Stimulated activated naive CD8-positive, alpha-beta T cell treated with anti-CD3 and anti-CD28 coated beads, Interleukin-15, amount 100 ng/mL, for 72 hours (primary cell): ENCODE data around the gene NFKB1.

ENCODE experiments used
- ATAC-seq: fragments of 150-1000 bp; cut with Tn5 transposase; 2 replicates; pipeline ENCODE4 v1.10.0; 2021; ENCODE audit warnings: mild to moderate bottlenecking, moderate library complexity
- DNase-seq, 2 donors: peaks; one replicate each; pipeline ENCODE4 v3.0.0; 2021 to 2022
- H3K27ac Mint-ChIP-seq, 2 donors: one replicate each; pipeline ENCODE4 v1.8.0; 2022; ENCODE audit warnings: mild to moderate bottlenecking in 2 of 2, mixed read lengths in 2 of 2, moderate library complexity in 2 of 2
- H3K27me3 Mint-ChIP-seq: one replicate; pipeline ENCODE4 v1.8.0; 2022; ENCODE audit warnings: mixed read lengths
- H3K4me1 Mint-ChIP-seq: one replicate; pipeline ENCODE4 v1.8.0; 2022; ENCODE audit warnings: mild to moderate bottlenecking, mixed read lengths
- H3K4me3 Mint-ChIP-seq, 2 donors: one replicate each; pipeline ENCODE4 v1.8.0; 2022; ENCODE audit warnings: mild to moderate bottlenecking in 2 of 2, mixed read lengths in 2 of 2, moderate library complexity in 1 of 2
- H3K9me3 Mint-ChIP-seq, 2 donors: one replicate each; pipeline ENCODE4 v1.8.0; 2022; ENCODE audit warnings: mixed read lengths in 2 of 2

Gene NFKB1

DNA sequence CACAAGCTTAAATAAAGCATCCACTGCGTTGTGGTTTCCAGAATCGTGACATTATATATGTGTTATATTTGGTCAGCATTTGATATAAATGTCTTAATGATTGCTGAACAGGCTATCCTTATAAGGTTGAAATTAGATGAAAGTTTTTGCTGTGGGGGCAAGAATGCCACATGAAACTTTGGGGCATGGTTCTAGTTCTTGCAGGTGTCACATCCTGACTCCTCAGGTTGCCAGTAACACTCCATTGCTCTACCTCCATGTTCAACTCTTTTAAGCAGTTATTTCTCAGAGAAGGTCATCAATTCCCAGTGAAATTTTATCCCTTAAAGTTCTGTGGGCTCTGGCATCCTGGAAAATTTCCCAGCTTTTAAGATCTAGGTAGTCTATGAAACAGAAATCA is 33.7 kb downstream of the NFKB1 start:
- ATAC-seq (peak; percentile 67), DNase-seq (no peak)
- no peaks in the 10 kb centered on the region for H3K27me3 Mint-ChIP-seq
- peak overlapping the region in 1 of 2 donors; percentile 27 for H3K27ac Mint-ChIP-seq
- peak overlapping the region; percentile 45 to 66 for H3K4me3 Mint-ChIP-seq
- peaks cover 61% of the 10 kb centered on the region for H3K4me1 Mint-ChIP-seq
- H3K9me3 Mint-ChIP-seq = no peaks in the 10 kb centered on the region

DNA sequence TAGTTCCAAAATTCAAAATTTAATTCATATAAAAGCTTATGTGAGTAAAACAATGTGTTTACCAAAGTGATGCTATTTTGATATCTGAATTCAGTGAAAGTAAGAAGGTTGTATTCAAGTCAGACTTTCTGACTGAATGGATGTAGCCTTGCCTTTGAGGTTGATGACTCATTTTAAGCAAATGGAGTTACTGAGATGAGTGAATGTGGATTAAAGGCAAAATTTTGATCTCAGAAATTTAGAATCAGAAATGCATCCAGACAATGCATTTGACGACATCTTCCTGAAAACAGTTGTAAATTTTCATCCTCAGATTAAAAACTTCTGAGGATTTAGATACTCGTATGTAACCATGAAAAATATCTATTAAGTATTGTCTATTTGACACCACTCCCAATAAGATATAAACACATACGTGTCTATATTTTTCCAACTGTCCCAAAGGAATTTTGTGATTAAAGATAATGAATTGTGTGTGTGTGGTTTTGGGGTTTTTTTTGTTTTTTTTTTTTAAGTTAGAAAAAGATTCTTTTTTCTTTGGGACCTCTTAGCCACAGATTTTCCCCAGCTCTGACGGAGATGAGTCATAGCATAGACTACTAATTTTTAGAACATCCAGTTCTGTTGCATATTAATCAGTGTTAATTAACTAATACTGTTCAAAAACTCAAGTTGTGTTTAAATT is 34.4 kb downstream of the NFKB1 start:
- ATAC-seq (peak; percentile 94), DNase-seq (no peak)
- peak overlapping the region; percentile 31 to 66 for H3K4me3 Mint-ChIP-seq
- H3K9me3 Mint-ChIP-seq = no peaks in the 10 kb centered on the region
- peak overlapping the region; percentile 72 to 76 for H3K27ac Mint-ChIP-seq
- H3K4me1 Mint-ChIP-seq = peaks cover 61% of the 10 kb centered on the region
- no peaks in the 10 kb centered on the region for H3K27me3 Mint-ChIP-seq

DNA sequence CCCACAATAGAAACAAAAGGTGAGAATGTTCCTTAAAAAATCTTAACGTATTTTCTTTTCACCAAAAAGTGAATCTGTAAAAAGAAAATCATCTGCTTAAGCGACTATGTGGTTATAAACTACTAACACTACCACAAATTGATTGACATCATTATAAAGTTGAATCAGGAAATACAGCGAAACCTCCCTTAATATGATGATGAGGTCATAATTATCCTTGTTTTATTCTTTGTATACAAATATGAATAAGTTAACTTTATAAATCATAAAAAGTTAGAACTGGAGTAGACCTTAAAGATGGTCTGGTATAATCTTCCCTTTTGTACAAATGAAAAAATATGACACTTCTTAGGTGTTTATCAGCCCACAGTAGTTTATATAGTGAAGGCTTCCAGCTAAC is 35.6 kb downstream of the NFKB1 start:
- no peak overlapping the region for H3K4me3 Mint-ChIP-seq
- no peaks in the 10 kb centered on the region for H3K27me3 Mint-ChIP-seq
- DNase-seq (no peak), ATAC-seq (no peak)
- H3K4me1 Mint-ChIP-seq = peaks cover 68% of the 10 kb centered on the region
- no peak overlapping the region for H3K27ac Mint-ChIP-seq
- H3K9me3 Mint-ChIP-seq = no peaks in the 10 kb centered on the region

DNA sequence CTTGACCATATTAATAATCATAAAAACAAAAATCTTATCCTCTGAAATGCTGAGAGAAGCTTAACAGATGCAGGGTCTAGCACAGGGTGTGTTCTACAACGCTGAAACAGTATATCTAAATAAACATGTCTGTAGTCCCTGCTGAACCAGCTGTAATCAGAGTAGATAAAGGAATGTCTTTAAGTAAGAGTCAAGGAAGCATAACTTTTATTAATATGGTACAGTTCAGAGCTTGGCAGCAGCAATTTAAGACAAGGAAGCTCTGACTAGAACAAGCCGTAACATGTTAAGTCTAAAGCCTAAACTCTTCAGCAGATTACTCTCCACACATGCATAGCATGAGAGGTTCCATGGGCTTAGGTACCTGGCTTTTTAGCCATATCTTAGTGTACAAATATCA is 36.1 kb downstream of the NFKB1 start:
- Mint-ChIP-seq H3K4me3 (no peak overlapping the region), H3K4me1 (peaks cover 70% of the 10 kb centered on the region), H3K27me3 (no peaks in the 10 kb centered on the region), H3K27ac (no peak overlapping the region), H3K9me3 (no peaks in the 10 kb centered on the region)
- no peak for ATAC-seq
- no peak for DNase-seq

DNA sequence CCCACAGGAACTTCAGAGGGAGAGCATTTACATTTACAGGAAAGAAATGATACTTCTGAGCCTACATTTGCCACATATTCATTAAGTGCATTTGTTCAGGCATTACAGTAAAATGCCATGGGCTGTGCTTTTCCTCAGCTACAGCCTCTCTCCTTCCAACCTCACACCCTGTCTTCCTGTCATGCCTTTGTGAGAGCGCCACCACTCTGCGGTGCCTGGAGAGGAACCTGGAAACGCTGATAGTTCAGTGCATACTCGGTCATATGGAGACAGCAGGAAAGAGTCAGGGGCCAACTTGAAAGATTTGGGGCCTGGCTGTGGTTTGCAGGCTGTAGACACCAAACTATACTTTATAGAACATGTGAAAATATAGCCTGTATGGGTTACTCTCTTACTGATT is 40.5 kb downstream of the NFKB1 start:
- ATAC-seq = no peak

DNA sequence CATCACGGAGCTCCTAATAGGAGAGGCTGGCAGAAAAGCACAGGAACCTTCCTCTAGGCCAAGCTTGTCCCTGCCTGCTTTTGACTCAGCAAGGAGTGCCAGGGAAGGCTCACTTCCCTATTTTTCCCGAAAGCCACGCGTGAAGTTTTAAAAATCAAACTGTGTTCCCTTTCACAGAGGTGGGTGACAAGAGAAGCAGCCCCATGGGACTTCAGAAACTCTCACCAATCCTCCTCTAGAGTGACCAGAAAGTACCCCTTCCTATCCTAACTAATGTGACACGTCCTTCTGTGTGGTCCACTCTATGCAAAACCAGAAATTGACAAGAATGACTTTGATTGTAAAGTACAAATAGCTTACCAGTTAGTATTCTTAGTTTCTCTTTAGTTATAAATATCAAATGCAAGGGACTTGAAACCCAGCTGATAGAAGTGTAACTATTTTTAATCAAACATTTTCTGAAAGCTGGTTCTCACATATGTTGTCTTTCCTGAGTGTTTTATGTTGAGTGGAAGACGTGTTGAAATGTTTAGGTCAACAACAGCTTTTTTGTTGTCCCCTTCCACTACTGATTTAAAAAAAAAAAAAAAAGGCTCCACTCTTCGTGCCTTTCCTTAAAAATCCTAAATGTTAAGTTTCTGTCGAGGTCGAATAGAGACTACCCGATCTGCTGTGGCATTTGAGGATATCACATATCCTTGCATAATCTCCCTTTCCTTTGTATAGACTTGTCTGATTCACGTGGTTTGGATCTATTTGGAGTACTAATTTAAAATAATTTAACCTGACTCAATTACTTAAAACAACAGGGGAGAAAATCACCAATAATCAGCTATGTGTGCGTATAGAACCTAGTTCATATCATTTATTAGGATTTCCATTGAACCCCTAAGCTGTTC is 42.1 kb downstream of the NFKB1 start:
- no peak for ATAC-seq
- H3K27me3 Mint-ChIP-seq = no peaks in the 10 kb centered on the region
- DNase-seq = no peak
- no peak overlapping the region for H3K27ac Mint-ChIP-seq
- H3K4me3 Mint-ChIP-seq = no peak overlapping the region
- H3K9me3 Mint-ChIP-seq = no peaks in the 10 kb centered on the region
- H3K4me1 Mint-ChIP-seq = peaks cover 80% of the 10 kb centered on the region

More for the DNA sequence above, 40.5 kb downstream of the NFKB1 start:
- DNase-seq = no peak
- Mint-ChIP-seq H3K9me3 (no peaks in the 10 kb centered on the region), H3K27me3 (no peaks in the 10 kb centered on the region), H3K4me1 (peaks cover 66% of the 10 kb centered on the region), H3K27ac (no peak overlapping the region), H3K4me3 (no peak overlapping the region)

DNA sequence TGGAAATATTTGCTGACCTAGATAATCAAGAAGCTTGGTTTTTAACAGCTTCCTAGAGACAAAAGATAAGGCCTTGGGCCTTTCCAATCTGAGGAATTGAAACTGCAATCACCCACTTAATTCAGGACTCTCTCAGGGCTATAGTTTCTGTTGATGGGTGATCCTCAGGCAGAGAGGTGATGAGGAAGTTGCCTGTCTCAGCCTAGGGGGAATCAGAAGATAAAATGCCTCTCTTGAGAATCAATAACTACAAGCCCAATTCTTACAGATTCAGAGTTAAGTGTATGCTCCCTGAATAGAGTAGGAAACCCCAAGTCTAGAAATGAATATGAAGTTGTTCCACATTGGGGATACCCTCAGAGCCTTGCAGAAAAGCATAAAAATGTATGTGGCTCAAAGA is 45.5 kb downstream of the NFKB1 start:
- ATAC-seq (peak; percentile 73), DNase-seq (no peak)
- Mint-ChIP-seq H3K27ac (no peak overlapping the region), H3K4me3 (peak overlapping the region in 1 of 2 donors; percentile 18), H3K4me1 (peaks cover 82% of the 10 kb centered on the region), H3K27me3 (no peaks in the 10 kb centered on the region), H3K9me3 (no peaks in the 10 kb centered on the region)

DNA sequence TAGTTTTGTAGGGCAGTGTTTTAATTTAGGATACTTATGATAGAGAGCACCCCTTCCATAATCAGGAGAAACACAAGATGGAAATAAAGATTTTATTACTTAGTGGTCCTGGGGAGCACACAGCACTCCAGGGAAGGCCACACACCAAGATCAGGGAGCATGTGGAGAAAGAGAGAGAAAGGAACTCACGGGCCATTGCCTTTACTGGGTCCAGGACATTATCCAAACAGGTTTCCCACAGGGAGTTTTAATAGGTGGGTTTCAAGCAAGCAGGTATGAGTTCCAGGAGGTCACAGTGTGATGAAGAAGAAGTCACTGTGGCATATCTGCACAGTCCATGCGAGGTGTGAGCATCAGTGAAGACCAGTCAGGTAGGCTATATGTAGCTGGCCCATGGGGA is 46.8 kb downstream of the NFKB1 start:
- ATAC-seq (no peak), DNase-seq (no peak)
- Mint-ChIP-seq H3K27ac (peak overlapping the region; percentile 6 to 13), H3K4me1 (peaks cover 89% of the 10 kb centered on the region), H3K9me3 (no peaks in the 10 kb centered on the region), H3K27me3 (no peaks in the 10 kb centered on the region), H3K4me3 (no peak overlapping the region)

DNA sequence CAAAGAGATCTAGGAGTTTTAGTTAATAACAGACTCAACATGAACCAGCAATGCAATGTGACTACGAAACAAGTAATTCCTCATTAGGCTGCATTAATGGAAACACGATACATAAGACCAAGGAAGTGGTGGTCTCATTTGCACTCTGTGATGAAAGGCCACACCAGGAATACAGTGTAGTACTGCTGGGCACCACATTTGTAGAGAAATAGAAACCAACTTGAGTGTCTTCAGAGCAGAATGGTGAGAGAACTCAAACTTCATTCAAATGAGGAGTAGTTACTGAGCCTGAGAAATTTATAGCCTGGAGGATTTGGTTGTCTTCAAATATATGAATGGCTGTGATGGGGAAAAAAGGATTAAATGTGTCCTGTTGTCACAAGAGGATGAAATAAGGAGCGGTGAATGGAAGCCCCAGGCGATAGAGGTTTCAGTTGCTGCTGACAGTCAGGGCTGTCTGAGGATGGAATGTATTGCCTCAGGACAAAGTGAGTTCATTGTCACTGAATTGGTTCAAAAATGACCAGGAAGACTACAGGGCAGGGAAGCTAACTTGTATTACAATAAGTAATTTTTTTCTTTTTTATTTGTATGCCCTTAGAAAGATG is 50.9 kb downstream of the NFKB1 start:
- peaks cover 61% of the 10 kb centered on the region for H3K4me1 Mint-ChIP-seq
- H3K27me3 Mint-ChIP-seq = no peaks in the 10 kb centered on the region
- H3K27ac Mint-ChIP-seq = peak overlapping the region in 1 of 2 donors; percentile 6
- DNase-seq (no peak), ATAC-seq (no peak)
- no peaks in the 10 kb centered on the region for H3K9me3 Mint-ChIP-seq
- peak overlapping the region; percentile 57 to 76 for H3K4me3 Mint-ChIP-seq

DNA sequence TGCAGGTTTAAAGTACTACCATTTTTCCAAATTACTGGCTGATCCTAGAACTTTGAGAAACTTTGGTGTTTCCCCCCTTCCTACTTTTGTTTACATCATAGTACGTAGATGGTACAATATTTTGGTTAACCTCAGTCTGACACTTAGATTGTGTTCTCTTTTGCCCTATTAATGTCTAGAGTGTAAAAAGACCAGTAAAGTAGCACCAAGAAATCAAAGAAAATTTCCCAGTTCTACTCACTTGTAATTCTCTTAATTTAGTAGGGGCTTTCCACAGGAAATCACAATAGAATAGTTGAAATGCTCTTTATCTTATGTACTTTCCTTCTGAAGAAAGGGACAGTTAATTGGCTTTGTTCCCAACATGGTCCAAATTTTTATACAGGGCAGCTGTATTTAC is 51.6 kb downstream of the NFKB1 start:
- no peaks in the 10 kb centered on the region for H3K27me3 Mint-ChIP-seq
- peaks cover 55% of the 10 kb centered on the region for H3K4me1 Mint-ChIP-seq
- H3K4me3 Mint-ChIP-seq = peak overlapping the region; percentile 35 to 65
- ATAC-seq = peak; percentile 81
- H3K27ac Mint-ChIP-seq = peak overlapping the region in 1 of 2 donors; percentile 38
- DNase-seq = no peak
- H3K9me3 Mint-ChIP-seq = no peaks in the 10 kb centered on the region

DNA sequence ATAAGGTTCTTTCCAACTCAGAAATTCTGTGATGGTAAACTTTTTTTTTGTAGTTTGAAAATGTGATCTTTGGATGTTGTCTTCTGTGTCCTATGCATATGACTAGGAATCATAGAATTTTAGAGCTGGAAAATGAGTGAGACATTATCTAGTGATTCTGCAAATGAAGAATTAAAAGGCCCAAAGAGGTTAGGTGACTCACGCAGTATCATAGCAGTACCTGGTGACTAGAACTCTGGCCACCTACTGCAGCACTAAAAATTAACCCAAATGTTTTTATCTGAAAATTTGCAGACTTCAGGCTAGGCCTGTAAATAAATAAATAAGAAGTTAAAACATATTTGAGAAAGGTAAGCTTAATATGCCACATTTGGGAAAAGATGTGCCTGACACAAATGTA is 52.8 kb downstream of the NFKB1 start:
- H3K27me3 Mint-ChIP-seq = no peaks in the 10 kb centered on the region
- peak overlapping the region in 1 of 2 donors; percentile 82 for H3K27ac Mint-ChIP-seq
- no peaks in the 10 kb centered on the region for H3K9me3 Mint-ChIP-seq
- ATAC-seq = peak; percentile 63
- peak overlapping the region; percentile 4 to 59 for H3K4me3 Mint-ChIP-seq
- DNase-seq = no peak
- peaks cover 45% of the 10 kb centered on the region for H3K4me1 Mint-ChIP-seq

DNA sequence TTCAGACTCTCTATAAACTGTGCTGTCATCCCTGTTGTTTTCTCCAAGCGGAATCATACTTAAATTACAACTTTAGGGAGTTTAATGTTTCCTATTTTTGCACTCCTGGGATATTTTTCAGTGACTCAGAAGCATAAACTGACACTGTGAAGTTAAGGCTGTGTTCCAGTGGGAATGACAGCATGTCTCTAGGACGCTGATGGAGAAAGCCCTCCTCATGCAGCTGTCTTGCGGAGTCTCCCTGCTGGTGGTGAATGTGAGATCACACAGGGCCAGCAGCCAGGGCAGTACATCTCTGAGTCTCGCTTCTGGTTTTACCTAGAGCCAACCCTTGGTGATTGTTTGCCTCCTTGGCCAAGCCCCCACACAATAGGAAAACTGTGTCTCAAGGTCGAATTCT is 53.3 kb downstream of the NFKB1 start:
- no peak for DNase-seq
- Mint-ChIP-seq H3K4me1 (peaks cover 43% of the 10 kb centered on the region), H3K27ac (no peak overlapping the region), H3K27me3 (no peaks in the 10 kb centered on the region), H3K9me3 (no peaks in the 10 kb centered on the region), H3K4me3 (no peak overlapping the region)
- ATAC-seq = no peak

DNA sequence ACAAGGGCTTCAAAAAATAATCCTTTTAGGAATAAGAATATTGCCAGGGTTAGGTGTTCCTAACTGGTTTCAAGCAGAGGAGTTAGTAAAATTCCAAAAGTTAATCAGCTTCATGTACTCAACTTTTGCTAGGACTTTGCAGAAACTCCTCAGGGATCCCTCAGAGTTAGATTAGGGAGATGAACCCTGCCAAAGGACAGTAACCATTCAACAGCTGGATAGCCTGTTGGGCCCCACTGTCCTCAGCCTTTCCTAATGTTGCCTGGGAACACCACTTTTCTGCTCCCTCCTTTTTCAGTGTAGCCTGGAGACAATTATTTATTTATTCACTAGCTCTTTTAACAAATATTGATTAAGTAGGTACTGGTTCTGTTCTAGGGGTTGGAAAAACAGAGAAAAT is 53.8 kb downstream of the NFKB1 start:
- no peaks in the 10 kb centered on the region for H3K9me3 Mint-ChIP-seq
- H3K27me3 Mint-ChIP-seq = no peaks in the 10 kb centered on the region
- peaks cover 38% of the 10 kb centered on the region for H3K4me1 Mint-ChIP-seq
- H3K4me3 Mint-ChIP-seq = no peak overlapping the region
- ATAC-seq (no peak), DNase-seq (no peak)
- H3K27ac Mint-ChIP-seq = no peak overlapping the region

DNA sequence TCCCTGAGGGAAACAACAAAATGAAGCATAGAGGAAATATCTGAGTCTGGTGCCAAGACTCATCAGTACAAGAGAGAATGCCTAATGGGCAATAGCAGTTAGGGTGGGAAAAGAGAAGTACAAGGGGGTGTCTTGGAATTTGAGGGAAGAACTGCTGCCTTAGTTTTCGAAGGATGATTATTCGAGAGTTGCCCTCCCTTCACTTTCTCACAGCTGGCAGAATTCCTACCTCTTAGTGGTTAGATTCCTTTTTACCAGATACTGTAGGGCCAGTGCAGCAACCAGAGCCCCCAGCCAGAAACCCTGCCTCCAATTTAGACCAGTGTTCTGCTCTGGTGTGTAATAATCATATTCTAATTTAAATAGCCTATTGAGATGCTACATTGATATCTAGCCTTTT is 56.5 kb downstream of the NFKB1 start:
- no peaks in the 10 kb centered on the region for H3K9me3 Mint-ChIP-seq
- no peak overlapping the region for H3K4me3 Mint-ChIP-seq
- no peaks in the 10 kb centered on the region for H3K27me3 Mint-ChIP-seq
- no peak overlapping the region for H3K27ac Mint-ChIP-seq
- ATAC-seq = no peak
- no peak for DNase-seq
- H3K4me1 Mint-ChIP-seq = peaks cover 13% of the 10 kb centered on the region

DNA sequence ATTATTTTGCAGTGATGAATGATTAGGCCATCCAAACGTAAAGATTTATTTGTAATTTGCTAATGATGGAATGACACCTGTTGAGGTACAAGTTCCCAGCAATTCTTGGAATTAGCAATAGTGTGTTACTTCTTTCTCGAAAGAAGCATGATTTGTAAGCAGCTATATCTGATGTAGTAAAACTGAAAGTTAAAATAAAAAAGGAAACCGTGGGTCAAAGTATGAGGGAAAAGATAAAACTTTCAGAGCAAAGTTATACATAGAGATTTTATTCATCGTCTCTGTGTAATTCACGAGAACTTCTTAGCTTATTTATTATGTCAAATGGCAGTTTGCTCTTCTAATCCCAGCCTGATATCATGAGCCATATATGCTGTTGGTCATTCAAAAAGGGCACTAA is 59.0 kb downstream of the NFKB1 start:
- peak overlapping the region; percentile 94 to 95 for H3K27ac Mint-ChIP-seq
- ATAC-seq (peak; percentile 20), DNase-seq (no peak)
- H3K9me3 Mint-ChIP-seq = no peaks in the 10 kb centered on the region
- H3K4me3 Mint-ChIP-seq = peak overlapping the region; percentile 73 to 79
- no peaks in the 10 kb centered on the region for H3K27me3 Mint-ChIP-seq
- H3K4me1 Mint-ChIP-seq = peaks cover 15% of the 10 kb centered on the region
